DMS53 treated with DMSO at 0.1 percent for 48 hours (cell line): Measurements from ENCODE around the gene VPS33B.
"Not testable (repeated sequence)": the region's sequence is repeated elsewhere in the genome, so short reads cannot be mapped to it uniquely, and the experiment has no call there.

ENCODE experiments used
- DNase-seq: peaks from one replicate; lab custom pipeline; 2025; ENCODE audit not compliant: unreplicated experiment; lab: John Stamatoyannopoulos, UW

VPS33B gene

GRCh38 chr15:91022075-91022831, at the start of gene VPS33B:
Gene VPS33B (minus strand): TSS chr15:91022594. CDS start chr15:91022249, 345 bp downstream.
- DNase-seq, result peak; percentile 64

- DNase-seq, result no peak
Observed at GRCh38 chr15:91072161-91072560, 49.8 kb upstream of the VPS33B start.

GRCh38 chr15:91070872-91071271, 48.5 kb upstream of the VPS33B start:
- no peak for DNase-seq

- no peak for DNase-seq
Observed at GRCh38 chr15:91068966-91069365, 46.6 kb upstream of the VPS33B start.

- DNase-seq, result no peak
Observed at GRCh38 chr15:91068436-91068835, 46.0 kb upstream of the VPS33B start.

- DNase-seq, result no peak
Observed at GRCh38 chr15:91067036-91067435, 44.6 kb upstream of the VPS33B start.

- DNase-seq, result no peak
Observed at GRCh38 chr15:91065505-91065904, 43.1 kb upstream of the VPS33B start.

GRCh38 chr15:91061997-91062396, 39.6 kb upstream of the VPS33B start:
- DNase-seq, result no peak

- DNase-seq, result no peak
Observed at GRCh38 chr15:91061230-91061629, 38.8 kb upstream of the VPS33B start.

- DNase-seq, result peak; percentile 85
Observed at GRCh38 chr15:91055548-91056331, 33.3 kb upstream of the VPS33B start.

GRCh38 chr15:91054816-91055215, 32.4 kb upstream of the VPS33B start:
- DNase-seq, result no peak

GRCh38 chr15:91051248-91051647, 28.9 kb upstream of the VPS33B start:
- DNase-seq, result no peak

GRCh38 chr15:91050128-91050455, 27.7 kb upstream of the VPS33B start:
- DNase-seq, result no peak

- peak; percentile 66 for DNase-seq
Observed at GRCh38 chr15:91049378-91050127, 27.2 kb upstream of the VPS33B start.

GRCh38 chr15:91047545-91048199, 25.3 kb upstream of the VPS33B start:
- DNase-seq, result peak; percentile 22

- not testable (repeated sequence) for DNase-seq
Observed at GRCh38 chr15:91046056-91046455, 23.7 kb upstream of the VPS33B start.

- DNase-seq, result no peak
Observed at GRCh38 chr15:91045065-91045464, 22.7 kb upstream of the VPS33B start.

GRCh38 chr15:91043202-91043874, 20.9 kb upstream of the VPS33B start:
- no peak for DNase-seq

- peak; percentile 49 for DNase-seq
Observed at GRCh38 chr15:91040856-91041255, 18.5 kb upstream of the VPS33B start.

- DNase-seq, result no peak
Observed at GRCh38 chr15:91039996-91040395, 17.6 kb upstream of the VPS33B start.
